ENCODE measurements around the gene SEMA4D. TPM values are rescaled to one million over a fixed set of nuclear protein-coding genes. Genes with fewer than 3 reads are reported as not detected.
"Not testable (repeated sequence)": the region's sequence is repeated elsewhere in the genome, so short reads cannot be mapped to it uniquely, and the experiment has no call there.

The SEMA4D gene
- total RNA-seq, 1 donor = 0.72 TPM

- no peak overlapping the region for H3K27ac ChIP-seq (ENCODE audit: low read depth, low read length)
These were observed 23.0 kb downstream of the SEMA4D start for GRCh38 chr9:89474939-89475338.

GRCh38 chr9:89473762-89474469, 24.0 kb downstream of the SEMA4D start:
- Histone ChIP-seq H3K4me2 (ENCODE audit: insufficient read depth, low read length) (no peak overlapping the region), H3K27ac (ENCODE audit: low read depth, low read length) (no peak overlapping the region), H4K20me1 (ENCODE audit: insufficient read depth, low read length) (no peaks in the 10 kb centered on the region), H3K4me3 (ENCODE audit: insufficient read depth, low read length) (no peak overlapping the region), H3K4me1 (ENCODE audit: insufficient read depth, low read length) (no peaks in the 10 kb centered on the region), H2AFZ (ENCODE audit: low read length) (no peak overlapping the region), H3K27me3 (ENCODE audit: insufficient read depth, low read length) (no peaks in the 10 kb centered on the region), H3K36me3 (ENCODE audit: insufficient read depth, low read length) (no peaks in the 10 kb centered on the region), H3K79me2 (ENCODE audit: insufficient read depth, low read length) (no peaks in the 10 kb centered on the region), H3K9me3 (ENCODE audit: low read depth, low read length) (no peaks in the 10 kb centered on the region)
- no peak for TF ChIP-seq CTCF (IDR thresholded peaks at IDR 0.05; ENCODE audit: extremely low read depth, low read depth, low read length)
- DNase-seq (ENCODE audit: insufficient read length, low spot score, missing footprints) = no peak

More at GRCh38 chr9:89474939-89475338, 23.0 kb downstream of the SEMA4D start:
- Histone ChIP-seq H3K36me3 (ENCODE audit: insufficient read depth, low read length) (no peaks in the 10 kb centered on the region), H3K4me1 (ENCODE audit: insufficient read depth, low read length) (no peaks in the 10 kb centered on the region), H3K9me3 (ENCODE audit: low read depth, low read length) (no peaks in the 10 kb centered on the region), H3K4me2 (ENCODE audit: insufficient read depth, low read length) (no peak overlapping the region), H3K79me2 (ENCODE audit: insufficient read depth, low read length) (no peaks in the 10 kb centered on the region), H4K20me1 (ENCODE audit: insufficient read depth, low read length) (no peaks in the 10 kb centered on the region), H3K4me3 (ENCODE audit: insufficient read depth, low read length) (no peak overlapping the region), H2AFZ (ENCODE audit: low read length) (no peak overlapping the region), H3K27me3 (ENCODE audit: insufficient read depth, low read length) (no peaks in the 10 kb centered on the region)
- DNase-seq (ENCODE audit: insufficient read length, low spot score, missing footprints) = no peak
- no peak for TF ChIP-seq CTCF (IDR thresholded peaks at IDR 0.05; ENCODE audit: extremely low read depth, low read depth, low read length)

GRCh38 chr9:89471796-89472320, 26.1 kb downstream of the SEMA4D start:
- not testable (repeated sequence) for H3K4me2 ChIP-seq (ENCODE audit: insufficient read depth, low read length); H3K4me3 ChIP-seq (ENCODE audit: insufficient read depth, low read length); H2AFZ ChIP-seq (ENCODE audit: low read length); H4K20me1 ChIP-seq (ENCODE audit: insufficient read depth, low read length); H3K27me3 ChIP-seq (ENCODE audit: insufficient read depth, low read length); H3K4me1 ChIP-seq (ENCODE audit: insufficient read depth, low read length); H3K9me3 ChIP-seq (ENCODE audit: low read depth, low read length); H3K36me3 ChIP-seq (ENCODE audit: insufficient read depth, low read length); H3K79me2 ChIP-seq (ENCODE audit: insufficient read depth, low read length); DNase-seq (ENCODE audit: insufficient read length, low spot score, missing footprints); H3K27ac ChIP-seq (ENCODE audit: low read depth, low read length)

GRCh38 chr9:89471390-89471789, 26.5 kb downstream of the SEMA4D start:
- no peaks in the 10 kb centered on the region for H4K20me1 ChIP-seq (ENCODE audit: insufficient read depth, low read length)
- H3K9me3 ChIP-seq (ENCODE audit: low read depth, low read length) = no peaks in the 10 kb centered on the region
- no peak overlapping the region for H3K27ac ChIP-seq (ENCODE audit: low read depth, low read length)
- no peak for DNase-seq (ENCODE audit: insufficient read length, low spot score, missing footprints)
- no peaks in the 10 kb centered on the region for H3K4me1 ChIP-seq (ENCODE audit: insufficient read depth, low read length)
- H3K27me3 ChIP-seq (ENCODE audit: insufficient read depth, low read length) = no peaks in the 10 kb centered on the region
- H3K36me3 ChIP-seq (ENCODE audit: insufficient read depth, low read length) = no peaks in the 10 kb centered on the region
- H3K4me3 ChIP-seq (ENCODE audit: insufficient read depth, low read length) = no peak overlapping the region
- no peak overlapping the region for H2AFZ ChIP-seq (ENCODE audit: low read length)
- H3K4me2 ChIP-seq (ENCODE audit: insufficient read depth, low read length) = no peak overlapping the region
- H3K79me2 ChIP-seq (ENCODE audit: insufficient read depth, low read length) = no peaks in the 10 kb centered on the region
- TF ChIP-seq CTCF (IDR thresholded peaks at IDR 0.05; ENCODE audit: extremely low read depth, low read depth, low read length) = no peak

Data from osteoblast (primary cell).